Activated naive CD4-positive, alpha-beta T cell treated with anti-CD3 and anti-CD28 coated beads for 36 hours (primary cell): ENCODE data around the gene MISP. TPM values are rescaled to one million over a fixed set of nuclear protein-coding genes. Genes with fewer than 3 reads are reported as not detected.

ENCODE experiments used
- CTCF ChIA-PET: fragments of 350-600 bp; sonication (Branson Sonifier 250); formaldehyde crosslinking; loops from one replicate; lab custom pipeline; 2021; ENCODE audit warnings: antibody characterized with exemption; lab: Charles Lee
- DNase-seq: peaks from one replicate; pipeline ENCODE4 v3.0.0-alpha.2; 2020
- H3K27ac Mint-ChIP-seq: one replicate; pipeline ENCODE4 v1.8.0; 2021; ENCODE audit warnings: mild to moderate bottlenecking, mixed read lengths
- H3K27me3 Mint-ChIP-seq: one replicate; pipeline ENCODE4 v1.8.0; 2021; ENCODE audit warnings: low read depth, mixed read lengths
- H3K36me3 Mint-ChIP-seq: one replicate; pipeline ENCODE4 v1.8.0; 2021; ENCODE audit warnings: low read depth, mixed read lengths
- H3K4me1 Mint-ChIP-seq: one replicate; pipeline ENCODE4 v1.8.0; 2021; ENCODE audit warnings: low read depth, mixed read lengths
- H3K4me3 Mint-ChIP-seq: one replicate; pipeline ENCODE4 v1.8.0; 2021; ENCODE audit warnings: mild to moderate bottlenecking, moderate library complexity, mixed read lengths
- H3K9me3 Mint-ChIP-seq: one replicate; pipeline ENCODE4 v1.8.0; 2021; ENCODE audit warnings: mixed read lengths
- intact Hi-C: fragments of 100-400 bp; cut with micrococcal nuclease; formaldehyde crosslinking; loops from one replicate; pipeline ENCODE4 v1.15.1; 2023
- total RNA-seq, 2 experiments: library from RNA; stranded (reverse); gene quantifications; one replicate each; pipeline ENCODE4 v1.2.3, GENCODE V29; 2021

Gene MISP
- total RNA-seq, 2 experiments from 2014 or later: not detected

DNA sequence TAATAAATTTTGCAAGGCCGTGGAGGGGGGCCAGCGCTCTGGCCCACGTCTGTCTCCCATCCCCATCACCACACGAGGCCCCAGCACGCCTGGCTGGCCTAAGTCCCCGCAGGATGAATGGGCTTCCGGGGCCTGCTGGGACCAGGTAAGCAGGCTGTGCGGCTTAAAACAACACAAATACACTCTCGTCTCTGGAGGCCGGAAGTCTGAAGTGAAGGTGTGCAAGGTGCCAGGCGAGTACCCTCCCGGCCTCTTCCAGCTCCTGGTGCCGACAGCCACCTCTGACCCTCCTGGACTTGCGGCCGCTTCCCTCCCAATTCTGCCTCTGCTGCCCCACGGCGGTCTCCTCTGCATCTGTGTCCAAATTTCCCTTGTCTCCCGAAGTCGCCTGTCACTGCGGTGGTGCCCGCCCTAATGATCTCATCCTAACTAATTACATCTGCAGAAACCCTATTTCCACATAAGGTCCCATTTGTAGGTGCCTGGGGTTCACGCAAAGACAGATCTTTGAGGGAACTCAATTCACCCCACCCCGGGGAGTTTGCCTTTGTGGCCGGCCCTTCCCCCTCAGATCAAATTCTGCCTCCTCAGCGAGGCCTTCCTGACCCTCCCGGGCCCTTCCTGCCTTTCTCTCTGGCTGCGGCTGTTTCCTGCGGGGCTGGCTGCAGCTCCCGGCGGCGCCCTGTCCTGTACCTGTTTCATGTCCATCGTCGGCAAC is 38.2 kb downstream of the MISP start:
- CTCF ChIA-PET: interaction anchor here (0.6 kb wide), 1 partner anchor 20 kb away, joined by 3 read pairs; no protein-coding TSS in a partner anchor
- Mint-ChIP-seq H3K9me3 (no peaks in the 10 kb centered on the region), H3K4me1 (peaks cover 2% of the 10 kb centered on the region), H3K36me3 (no peaks in the 10 kb centered on the region), H3K27ac (no peak overlapping the region), H3K27me3 (peaks cover 3% of the 10 kb centered on the region), H3K4me3 (no peak overlapping the region)
- intact Hi-C loops: no loop called here
- DNase-seq: no peak

DNA sequence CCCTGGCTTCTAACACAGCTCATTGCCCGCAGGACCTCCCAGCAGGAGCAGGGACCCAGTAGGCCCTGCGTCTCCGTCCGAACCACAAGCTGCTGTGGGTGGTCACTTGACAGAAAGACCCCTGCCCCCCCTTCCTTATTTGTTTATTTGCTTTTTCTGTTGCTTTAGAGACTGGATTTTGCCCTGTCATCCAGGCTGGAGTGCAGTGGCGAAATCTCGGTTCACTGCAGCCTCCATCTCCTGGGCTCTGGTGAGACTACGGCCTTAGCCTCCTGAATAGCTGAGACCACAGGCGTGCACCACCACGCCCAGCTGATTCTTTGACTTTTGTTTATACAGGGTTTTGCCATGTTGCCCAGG is 38.8 kb downstream of the MISP start:
- Mint-ChIP-seq H3K4me1 (peaks cover 2% of the 10 kb centered on the region), H3K9me3 (no peaks in the 10 kb centered on the region), H3K36me3 (no peaks in the 10 kb centered on the region), H3K4me3 (no peak overlapping the region), H3K27me3 (peaks cover 3% of the 10 kb centered on the region), H3K27ac (no peak overlapping the region)
- intact Hi-C loops: no loop called here
- CTCF ChIA-PET: interaction anchor here (0.6 kb wide), 1 partner anchor 20 kb away, joined by 3 read pairs; no protein-coding TSS in a partner anchor
- DNase-seq: no peak

- peaks cover 3% of the 10 kb centered on the region for H3K27me3 Mint-ChIP-seq
- no peaks in the 10 kb centered on the region for H3K36me3 Mint-ChIP-seq
- DNase-seq: no peak
- peaks cover 2% of the 10 kb centered on the region for H3K4me1 Mint-ChIP-seq
- intact Hi-C loops: no loop called here
- H3K9me3 Mint-ChIP-seq: no peaks in the 10 kb centered on the region
- no peak overlapping the region for H3K4me3 Mint-ChIP-seq
- H3K27ac Mint-ChIP-seq: no peak overlapping the region
- CTCF ChIA-PET: no interaction called here
Measured at GRCh38 chr19:791007-791566, 40.2 kb downstream of the MISP start.

- DNase-seq: no peak
- Mint-ChIP-seq H3K9me3 (no peaks in the 10 kb centered on the region), H3K27me3 (peaks cover 3% of the 10 kb centered on the region), H3K36me3 (no peaks in the 10 kb centered on the region), H3K4me1 (peaks cover 4% of the 10 kb centered on the region), H3K27ac (no peak overlapping the region), H3K4me3 (no peak overlapping the region)
- CTCF ChIA-PET: no interaction called here
- intact Hi-C loops: no loop called here
Measured at GRCh38 chr19:791567-792305, 40.8 kb downstream of the MISP start.

- no peaks in the 10 kb centered on the region for H3K36me3 Mint-ChIP-seq
- no peak overlapping the region for H3K4me3 Mint-ChIP-seq
- H3K27ac Mint-ChIP-seq: no peak overlapping the region
- DNase-seq: no peak
- H3K4me1 Mint-ChIP-seq: peaks cover 4% of the 10 kb centered on the region
- H3K27me3 Mint-ChIP-seq: peaks cover 3% of the 10 kb centered on the region
- CTCF ChIA-PET: no interaction called here
- no peaks in the 10 kb centered on the region for H3K9me3 Mint-ChIP-seq
- intact Hi-C loops: no loop called here
Measured at GRCh38 chr19:792306-792885, 41.5 kb downstream of the MISP start.

- DNase-seq: no peak
- H3K4me1 Mint-ChIP-seq: peaks cover 4% of the 10 kb centered on the region
- H3K27ac Mint-ChIP-seq: no peak overlapping the region
- intact Hi-C loops: no loop called here
- no peaks in the 10 kb centered on the region for H3K9me3 Mint-ChIP-seq
- H3K4me3 Mint-ChIP-seq: no peak overlapping the region
- CTCF ChIA-PET: interaction anchor here (0.6 kb wide), 1 partner anchor 21 kb away, joined by 3 read pairs; no protein-coding TSS in a partner anchor
- peaks cover 3% of the 10 kb centered on the region for H3K27me3 Mint-ChIP-seq
- H3K36me3 Mint-ChIP-seq: peaks cover 6% of the 10 kb centered on the region
Measured at GRCh38 chr19:793806-794205, 42.9 kb downstream of the MISP start.

- intact Hi-C loops: loop anchor here (5.0 kb wide), 2 partner anchors 302 to 457 kb away; partner anchors contain the start of gene POLR2E
- H3K27ac Mint-ChIP-seq: no peak overlapping the region
- no peaks in the 10 kb centered on the region for H3K9me3 Mint-ChIP-seq
- CTCF ChIA-PET: no interaction called here
- peaks cover 18% of the 10 kb centered on the region for H3K36me3 Mint-ChIP-seq
- DNase-seq: no peak
- H3K4me3 Mint-ChIP-seq: peak overlapping the region; percentile 34
- H3K4me1 Mint-ChIP-seq: peaks cover 13% of the 10 kb centered on the region
- H3K27me3 Mint-ChIP-seq: peaks cover 2% of the 10 kb centered on the region
Measured at GRCh38 chr19:795073-795611, 44.2 kb downstream of the MISP start.

DNA sequence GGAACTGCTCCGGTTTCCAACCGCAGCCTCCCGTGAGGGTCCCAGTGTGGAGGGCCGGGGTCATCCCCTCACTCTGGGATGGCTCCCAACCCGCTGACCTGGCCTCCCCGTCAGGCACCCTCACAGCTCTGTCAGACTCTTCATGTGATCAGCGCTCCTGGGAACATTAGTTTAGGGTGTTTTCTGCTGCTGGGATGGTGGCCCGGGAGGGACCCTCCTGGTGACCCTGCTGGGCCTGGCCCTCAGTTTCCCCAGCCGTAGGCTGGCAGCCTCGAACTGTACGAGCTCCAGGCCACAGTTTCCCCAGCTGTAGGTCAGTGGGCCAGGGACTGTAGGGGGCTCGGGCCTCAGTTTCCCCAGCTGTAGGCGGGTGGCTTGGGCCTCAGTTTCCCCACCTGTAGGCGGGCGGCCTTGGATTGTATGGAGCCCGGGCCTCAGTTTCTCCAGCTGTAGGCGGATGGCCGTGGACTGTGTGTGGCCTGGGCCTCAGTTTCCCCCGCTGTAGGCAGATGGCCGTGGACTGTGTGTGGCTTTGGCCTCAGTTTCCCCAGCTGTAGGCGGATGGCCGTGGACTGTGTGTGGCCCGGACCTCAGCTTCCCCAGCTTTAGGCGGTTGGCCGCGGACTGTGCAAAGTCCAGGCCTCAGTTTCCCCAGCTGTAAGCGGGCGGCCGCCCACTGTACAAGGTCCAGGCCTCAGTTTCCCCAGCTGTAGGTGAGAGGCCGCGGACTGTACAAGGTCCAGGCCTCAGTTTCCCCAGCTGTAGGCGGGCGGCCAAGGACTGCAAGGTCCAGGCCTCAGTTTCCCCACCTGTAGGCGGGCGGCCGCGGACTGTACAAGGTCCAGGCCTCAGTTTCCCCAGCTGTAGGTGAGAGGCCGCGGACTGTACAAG is 45.0 kb downstream of the MISP start:
- Mint-ChIP-seq H3K9me3 (no peaks in the 10 kb centered on the region), H3K36me3 (peaks cover 24% of the 10 kb centered on the region), H3K27me3 (no peaks in the 10 kb centered on the region), H3K4me1 (peaks cover 19% of the 10 kb centered on the region), H3K27ac (no peak overlapping the region), H3K4me3 (peak overlapping the region; percentile 88)
- intact Hi-C loops: loop anchor here (2.0 to 5.0 kb wide), 6 partner anchors 25 to 456 kb away; partner anchors contain the start of genes POLR2E, RNU6-2 and TMEM259
- no peak for DNase-seq
- CTCF ChIA-PET: interaction anchor here (0.6 to 1.3 kb wide), 2 partner anchors 11 to 64 kb away, joined by 3 read pairs; no protein-coding TSS in a partner anchor

DNA sequence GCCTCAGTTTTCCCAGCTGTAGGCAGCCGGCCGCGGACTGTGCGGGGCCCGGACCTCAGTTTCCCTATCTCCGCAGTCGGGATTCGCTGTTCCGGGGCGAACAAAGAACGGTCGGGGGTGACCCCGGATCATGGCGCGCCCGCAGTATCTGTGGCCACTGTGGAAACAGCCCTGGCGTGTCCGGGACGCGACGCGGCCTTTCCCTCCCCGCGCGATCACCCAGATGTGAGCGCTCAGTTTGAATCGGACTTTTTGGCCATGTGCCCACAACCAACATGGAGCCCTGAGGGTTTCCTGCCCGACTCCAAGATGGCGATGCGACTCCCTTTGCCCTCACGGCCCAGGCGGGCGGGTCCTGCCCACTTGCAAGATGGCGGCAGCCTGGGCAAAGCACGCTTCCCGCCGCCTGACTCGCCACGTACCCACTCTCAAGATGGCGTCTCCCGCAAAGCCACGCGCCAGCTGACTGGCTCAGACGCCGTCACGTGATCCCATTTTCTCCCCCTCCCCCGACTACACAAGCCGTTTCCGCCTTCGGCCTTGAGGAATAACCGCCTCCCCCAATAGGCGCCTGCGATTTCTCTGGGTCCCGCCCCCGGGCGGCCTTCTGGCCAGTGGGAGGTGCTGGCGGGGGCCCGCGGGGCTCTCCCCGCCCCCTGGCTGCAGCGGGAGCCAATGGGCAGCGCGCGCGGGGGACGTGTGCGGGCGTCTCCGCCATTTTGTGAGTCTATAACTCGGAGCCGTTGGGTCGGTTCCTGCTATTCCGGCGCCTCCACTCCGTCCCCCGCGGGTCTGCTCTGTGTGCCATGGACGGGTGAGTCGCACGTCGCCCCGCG is 46.0 kb downstream of the MISP start, which contains the start of gene PTBP1:
Gene PTBP1 (plus strand): TSS at position 761 of the 836 bp plus-strand sequence. CDS start 46 bp downstream, at position 807.
- H3K4me1 Mint-ChIP-seq: peaks cover 28% of the 10 kb centered on the region
- DNase-seq: peak; percentile 100
- peak within 1 kb of the TSS; percentile 88 for H3K27ac Mint-ChIP-seq
- peaks cover 29% of the 10 kb centered on the region for H3K36me3 Mint-ChIP-seq
- H3K4me3 Mint-ChIP-seq: peak within 1 kb of the TSS; percentile 88
- intact Hi-C loops: loop anchor here (1.0 to 5.0 kb wide), 14 partner anchors 26 to 472 kb away; partner anchors contain the start of genes BSG, CIRBP, POLR2E and POLRMT
- CTCF ChIA-PET: interaction anchor here (1.3 kb wide), 1 partner anchor 10 kb away, joined by 3 read pairs; no protein-coding TSS in a partner anchor
- H3K9me3 Mint-ChIP-seq: no peaks in the 10 kb centered on the region
- no peaks in the 10 kb centered on the region for H3K27me3 Mint-ChIP-seq

DNA sequence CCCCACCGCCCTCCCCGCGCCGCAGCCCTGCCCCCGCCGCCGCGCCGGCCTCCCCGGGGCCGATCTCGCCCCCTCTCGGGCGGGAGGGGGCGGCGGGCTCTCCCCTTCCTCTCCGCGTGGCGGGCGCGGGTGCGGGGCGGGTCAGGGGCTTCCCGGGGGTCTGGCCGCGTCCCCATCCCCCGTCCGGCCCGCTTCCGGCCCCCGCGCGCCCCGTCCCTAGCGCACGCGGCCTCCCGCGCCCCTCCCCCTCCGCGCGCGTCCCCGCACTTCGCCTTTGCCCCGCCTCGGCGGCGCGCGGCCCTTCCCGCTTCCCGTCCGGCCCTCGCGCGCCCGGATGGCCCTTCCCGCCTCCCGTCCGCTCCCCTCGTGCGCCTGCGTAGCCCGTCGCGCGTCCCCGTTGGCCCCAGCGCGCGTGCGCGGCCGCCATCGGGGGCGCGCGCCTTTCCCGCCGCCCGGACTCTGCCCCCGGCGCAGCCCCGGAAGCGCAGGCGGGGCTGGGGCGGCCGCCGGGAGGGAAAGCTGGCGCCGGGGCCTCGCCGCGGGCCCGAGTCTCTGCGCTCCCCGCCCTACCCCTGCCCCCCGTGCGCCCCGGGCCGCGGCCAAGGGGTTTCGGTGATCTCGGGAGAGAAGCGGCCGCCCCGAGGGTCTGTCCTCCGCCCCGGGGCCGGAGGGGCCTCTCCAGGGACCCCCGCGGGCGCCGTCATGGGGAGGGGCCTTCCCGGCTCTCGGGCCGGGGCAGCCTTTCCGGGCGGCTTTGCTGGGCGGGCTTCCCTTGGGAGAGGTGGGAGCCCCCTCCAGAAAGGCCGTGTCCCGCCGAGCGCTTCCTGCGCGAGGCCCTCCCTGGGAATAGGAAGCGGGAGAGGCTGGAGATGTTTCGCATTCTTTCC is 46.9 kb downstream of the MISP start:
- peak overlapping the region; percentile 87 for H3K4me3 Mint-ChIP-seq

More for the DNA sequence above, 46.9 kb downstream of the MISP start:
- intact Hi-C loops: loop anchor here (1.0 to 5.0 kb wide), 15 partner anchors 12 to 472 kb away; partner anchors contain the start of genes BSG, CIRBP, POLR2E and POLRMT
- Mint-ChIP-seq H3K4me1 (peaks cover 34% of the 10 kb centered on the region), H3K27ac (peak overlapping the region; percentile 87), H3K9me3 (no peaks in the 10 kb centered on the region), H3K36me3 (peaks cover 34% of the 10 kb centered on the region), H3K27me3 (no peaks in the 10 kb centered on the region)
- CTCF ChIA-PET: interaction anchor here (1.1 kb wide), 1 partner anchor 447 kb away, joined by 3 read pairs; no protein-coding TSS in a partner anchor
- peak; percentile 90 for DNase-seq
